Inferior parietal cortex (tissue), 1 donor: ENCODE results near the gene TCAP.
"Not testable (repeated sequence)": the region's sequence is repeated elsewhere in the genome, so short reads cannot be mapped to it uniquely, and the experiment has no call there.

Source experiments
- DNase-seq: peaks from one replicate; pipeline ENCODE4 v3.0.0-alpha.2; 2016; ENCODE audit errors: extremely low spot score

Gene TCAP

GRCh38 chr17:39683295-39683939 is 18.3 kb downstream of the TCAP start:
- DNase-seq: no peak

- no peak for DNase-seq
These were observed 19.4 kb downstream of the TCAP start for GRCh38 chr17:39684369-39685192.

GRCh38 chr17:39687101-39687545 is 22.0 kb downstream of the TCAP start:
- DNase-seq: no peak

GRCh38 chr17:39687546-39688474 is 22.7 kb downstream of the TCAP start, which contains the start of gene PGAP3:
TSS of gene PGAP3 (minus strand) at chr17:39688057. CDS start at chr17:39688014, 43 bp downstream.
- DNase-seq: peak; percentile 96

GRCh38 chr17:39688475-39688835 is 23.3 kb downstream of the TCAP start:
- no peak for DNase-seq

- DNase-seq: no peak
These were observed 23.8 kb downstream of the TCAP start for GRCh38 chr17:39688945-39689344.

- DNase-seq: no peak
These were observed 29.4 kb downstream of the TCAP start for GRCh38 chr17:39694593-39694992.

GRCh38 chr17:39695089-39695474 is 29.9 kb downstream of the TCAP start:
- DNase-seq: no peak

GRCh38 chr17:39696731-39697130 is 31.6 kb downstream of the TCAP start:
- DNase-seq: no peak

GRCh38 chr17:39697961-39698360 is 32.8 kb downstream of the TCAP start:
- DNase-seq: no peak

- DNase-seq: not testable (repeated sequence)
These were observed 34.1 kb downstream of the TCAP start for GRCh38 chr17:39699157-39699817.

GRCh38 chr17:39699818-39700147 is 34.6 kb downstream of the TCAP start, which contains the start of gene ERBB2:
TSS of gene ERBB2 (plus strand) at chr17:39700064. CDS start at chr17:39700239, 175 bp downstream.
- DNase-seq: no peak

- no peak for DNase-seq
These were observed 35.2 kb downstream of the TCAP start for GRCh38 chr17:39700148-39700987.

- no peak for DNase-seq
These were observed 36.0 kb downstream of the TCAP start for GRCh38 chr17:39701012-39701783.

- no peak for DNase-seq
These were observed 36.8 kb downstream of the TCAP start for GRCh38 chr17:39701784-39702422.

GRCh38 chr17:39702901-39703893 is 38.0 kb downstream of the TCAP start:
- DNase-seq: no peak

- DNase-seq: no peak
These were observed 38.8 kb downstream of the TCAP start for GRCh38 chr17:39703913-39704312.
